Measurements from ENCODE around the gene STK11IP. TPM values are rescaled to one million over a fixed set of nuclear protein-coding genes. Genes with fewer than 3 reads are reported as not detected.

Gene STK11IP
- total RNA-seq, 2 experiments from 2014 or later = 35.3 to 40.3 TPM

DNA sequence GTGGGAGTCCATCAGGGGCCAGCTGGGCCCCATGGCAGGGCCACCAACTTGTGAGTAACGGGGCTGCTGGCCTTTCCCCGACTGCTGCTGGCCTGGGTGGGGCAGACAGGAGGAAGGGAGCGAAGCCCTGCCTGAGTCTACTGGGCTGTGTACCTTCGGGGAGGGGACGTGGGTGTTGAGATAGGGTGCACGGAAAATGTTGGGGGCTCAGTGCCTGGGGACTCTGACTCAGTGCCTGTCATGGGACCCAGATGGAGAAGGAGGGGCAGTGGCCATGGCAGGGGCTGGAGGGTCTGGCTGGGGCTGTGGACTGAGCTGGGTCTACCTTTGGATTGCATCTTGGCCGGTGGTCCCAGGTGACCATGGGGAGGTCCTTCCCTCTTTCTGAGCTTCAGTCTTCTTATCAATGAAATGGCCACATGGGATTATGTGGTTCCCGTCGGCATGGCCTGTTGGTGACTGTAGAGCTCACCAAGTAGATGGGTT, 33.8 kb downstream of the STK11IP start:
- no peak for DNase-seq
- Mint-ChIP-seq H3K36me3 (ENCODE audit: low read depth) (no peaks in the 10 kb centered on the region), H3K9me3 (no peaks in the 10 kb centered on the region), H3K27me3 (peaks cover 12% of the 10 kb centered on the region), H3K4me3 (no peak overlapping the region), H3K4me1 (peaks cover 6% of the 10 kb centered on the region), H3K27ac (no peak overlapping the region)
- ChIA-PET CTCF (interaction anchor here (2.1 to 3.0 kb wide), 3 partner anchors 11 to 21 kb away, joined by 6 to 9 read pairs (median 6); no protein-coding TSS in a partner anchor), POLR2A (no interaction called here)

DNA sequence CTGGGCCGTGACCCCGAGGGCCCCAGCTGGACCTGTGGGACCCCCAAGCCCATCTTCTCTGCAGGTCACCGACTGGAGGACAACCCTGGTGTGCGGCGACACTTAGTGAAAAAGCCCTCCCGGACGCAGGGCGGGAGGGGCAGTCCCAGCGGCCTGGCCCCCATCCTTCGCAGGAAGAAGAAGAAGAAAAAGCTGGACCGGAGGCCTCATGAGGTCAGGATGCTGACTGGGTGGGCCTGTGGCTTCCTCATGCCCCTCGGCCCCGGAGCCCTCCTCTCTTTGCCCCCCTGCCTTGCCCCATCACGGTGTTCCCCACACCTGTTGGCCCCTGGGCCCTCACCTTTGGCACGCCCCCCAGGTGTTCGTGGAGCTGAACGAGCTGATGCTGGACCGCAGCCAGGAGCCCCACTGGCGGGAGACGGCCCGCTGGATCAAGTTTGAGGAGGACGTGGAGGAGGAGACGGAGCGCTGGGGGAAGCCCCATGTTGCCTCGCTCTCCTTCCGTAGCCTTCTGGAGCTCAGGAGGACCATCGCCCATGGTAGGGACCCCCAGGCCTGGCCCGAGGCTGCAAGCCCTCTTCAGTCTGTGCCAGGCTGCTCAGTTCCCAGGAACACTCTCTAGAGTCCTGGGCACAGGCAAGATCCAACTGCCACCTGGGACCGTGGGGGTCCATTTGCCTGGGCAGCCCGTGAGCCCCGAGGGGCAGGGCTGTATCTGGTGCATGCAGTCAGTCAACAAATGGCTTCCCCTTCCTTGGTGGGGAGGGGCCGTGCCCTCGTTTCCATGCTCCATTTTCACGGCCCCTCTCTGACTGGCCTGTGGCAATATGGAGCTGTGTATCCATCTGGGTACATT, 34.5 kb downstream of the STK11IP start:
- Mint-ChIP-seq H3K27me3 (peaks cover 5% of the 10 kb centered on the region), H3K36me3 (ENCODE audit: low read depth) (no peaks in the 10 kb centered on the region), H3K9me3 (no peaks in the 10 kb centered on the region), H3K4me3 (no peak overlapping the region), H3K4me1 (no peaks in the 10 kb centered on the region), H3K27ac (no peak overlapping the region)
- no peak for DNase-seq
- POLR2A ChIA-PET = no interaction called here
- CTCF ChIA-PET = interaction anchor here (1.7 to 2.4 kb wide), 3 partner anchors 10 to 13 kb away, joined by 4 to 9 read pairs (median 6); no protein-coding TSS in a partner anchor

DNA sequence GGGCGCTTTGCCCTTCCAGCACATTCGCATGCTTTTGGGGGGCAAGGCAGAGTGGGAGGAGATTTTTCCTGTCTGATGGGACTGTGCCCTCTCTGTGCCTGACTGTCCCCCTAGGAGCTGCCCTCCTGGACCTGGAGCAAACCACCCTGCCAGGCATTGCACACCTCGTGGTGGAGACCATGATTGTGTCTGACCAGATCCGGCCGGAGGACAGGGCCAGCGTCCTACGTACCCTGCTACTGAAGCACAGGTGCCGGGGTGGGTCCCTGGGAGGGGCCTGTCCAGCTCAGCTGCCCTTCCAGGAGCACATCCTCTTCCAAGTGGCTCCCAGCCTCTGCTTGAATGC, 35.1 kb downstream of the STK11IP start:
- no peak for DNase-seq
- Mint-ChIP-seq H3K4me3 (no peak overlapping the region), H3K4me1 (no peaks in the 10 kb centered on the region), H3K27ac (no peak overlapping the region), H3K9me3 (no peaks in the 10 kb centered on the region), H3K27me3 (peaks cover 5% of the 10 kb centered on the region), H3K36me3 (ENCODE audit: low read depth) (no peaks in the 10 kb centered on the region)
- CTCF ChIA-PET = interaction anchor here (1.4 to 2.1 kb wide), 3 partner anchors 9 to 13 kb away, joined by 3 to 6 read pairs (median 4); no protein-coding TSS in a partner anchor
- POLR2A ChIA-PET = no interaction called here

DNA sequence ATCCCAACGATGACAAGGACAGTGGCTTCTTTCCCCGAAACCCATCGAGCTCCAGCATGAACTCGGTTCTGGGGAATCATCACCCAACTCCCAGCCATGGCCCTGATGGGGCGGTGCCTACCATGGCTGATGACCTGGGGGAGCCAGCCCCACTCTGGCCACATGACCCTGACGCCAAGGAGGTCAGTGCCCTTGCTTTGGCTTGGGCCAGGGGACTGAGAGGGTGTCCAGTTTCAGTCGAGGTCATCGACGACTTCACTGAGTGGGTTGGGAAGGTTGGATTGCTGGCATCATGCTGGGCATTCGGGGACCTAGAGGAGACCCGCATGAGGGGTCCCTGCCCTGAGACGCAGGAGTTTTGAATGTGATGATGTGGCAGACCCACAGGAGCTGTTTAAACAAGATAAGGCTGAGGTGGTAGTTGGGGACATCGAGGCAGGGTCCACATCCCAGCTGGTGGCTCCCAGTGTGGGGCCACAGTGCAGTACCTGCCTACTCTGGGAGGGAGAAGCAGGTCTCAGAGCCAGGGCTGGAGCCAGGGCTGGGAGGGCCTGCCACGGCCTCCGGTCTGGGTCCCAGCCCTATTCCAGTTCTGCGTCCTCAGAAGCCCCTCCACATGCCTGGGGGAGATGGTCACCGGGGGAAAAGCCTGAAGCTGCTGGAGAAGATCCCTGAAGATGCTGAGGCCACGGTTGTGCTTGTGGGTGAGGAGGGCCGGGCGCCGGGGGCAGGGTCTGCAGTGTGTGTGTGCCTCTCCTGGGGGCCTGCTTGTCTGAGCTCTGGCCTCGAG, 35.8 kb downstream of the STK11IP start:
- no peak overlapping the region for H3K27ac Mint-ChIP-seq
- no peaks in the 10 kb centered on the region for H3K9me3 Mint-ChIP-seq
- no peaks in the 10 kb centered on the region for H3K36me3 Mint-ChIP-seq (ENCODE audit: low read depth)
- CTCF ChIA-PET = interaction anchor here (1.4 to 1.7 kb wide), 2 partner anchors 8 to 10 kb away, joined by 3 to 4 read pairs; no protein-coding TSS in a partner anchor
- H3K4me3 Mint-ChIP-seq = no peak overlapping the region
- peaks cover 5% of the 10 kb centered on the region for H3K27me3 Mint-ChIP-seq
- POLR2A ChIA-PET = no interaction called here
- H3K4me1 Mint-ChIP-seq = no peaks in the 10 kb centered on the region
- no peak for DNase-seq

DNA sequence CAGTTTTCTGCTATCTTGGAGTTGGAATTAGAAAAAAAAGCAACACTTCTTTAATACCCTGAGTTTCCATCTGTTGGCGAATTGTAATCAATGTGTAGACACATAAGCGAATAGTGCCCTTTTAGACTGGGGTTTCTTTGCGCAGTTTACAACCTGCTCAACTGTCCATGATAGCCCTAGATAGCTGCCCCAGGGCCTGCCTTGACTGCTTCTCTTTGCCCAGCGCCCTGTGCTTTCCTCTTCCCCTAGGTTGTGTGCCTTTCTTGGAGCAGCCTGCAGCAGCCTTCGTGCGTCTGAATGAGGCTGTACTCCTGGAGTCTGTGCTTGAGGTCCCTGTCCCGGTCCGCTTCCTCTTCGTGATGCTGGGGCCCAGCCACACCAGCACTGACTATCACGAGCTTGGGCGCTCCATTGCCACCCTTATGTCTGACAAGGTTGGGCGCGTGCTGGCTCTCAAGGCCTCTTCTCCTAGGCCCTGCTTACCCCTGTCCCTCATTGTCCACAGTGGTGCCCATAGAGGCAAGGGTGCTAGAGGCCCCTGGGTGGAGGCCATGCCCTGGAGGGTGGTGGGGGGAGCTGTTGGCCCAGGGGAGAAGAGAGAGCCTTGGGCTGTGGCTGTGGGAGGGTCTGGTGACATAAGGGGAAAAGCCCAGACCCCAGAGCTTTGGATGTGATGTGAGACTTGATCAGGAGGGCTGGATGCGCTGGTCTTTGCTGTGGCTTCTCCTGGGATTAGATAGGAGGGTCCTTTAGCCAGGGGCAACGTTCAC, 36.7 kb downstream of the STK11IP start:
- Mint-ChIP-seq H3K4me3 (no peak overlapping the region), H3K27me3 (peaks cover under 1% of the 10 kb centered on the region), H3K36me3 (ENCODE audit: low read depth) (no peaks in the 10 kb centered on the region), H3K27ac (no peak overlapping the region), H3K4me1 (peaks cover 2% of the 10 kb centered on the region), H3K9me3 (no peaks in the 10 kb centered on the region)
- ChIA-PET CTCF (interaction anchor here (1.4 to 1.7 kb wide), 2 partner anchors 8 to 9 kb away, joined by 3 to 4 read pairs; no protein-coding TSS in a partner anchor), POLR2A (no interaction called here)
- DNase-seq = no peak

DNA sequence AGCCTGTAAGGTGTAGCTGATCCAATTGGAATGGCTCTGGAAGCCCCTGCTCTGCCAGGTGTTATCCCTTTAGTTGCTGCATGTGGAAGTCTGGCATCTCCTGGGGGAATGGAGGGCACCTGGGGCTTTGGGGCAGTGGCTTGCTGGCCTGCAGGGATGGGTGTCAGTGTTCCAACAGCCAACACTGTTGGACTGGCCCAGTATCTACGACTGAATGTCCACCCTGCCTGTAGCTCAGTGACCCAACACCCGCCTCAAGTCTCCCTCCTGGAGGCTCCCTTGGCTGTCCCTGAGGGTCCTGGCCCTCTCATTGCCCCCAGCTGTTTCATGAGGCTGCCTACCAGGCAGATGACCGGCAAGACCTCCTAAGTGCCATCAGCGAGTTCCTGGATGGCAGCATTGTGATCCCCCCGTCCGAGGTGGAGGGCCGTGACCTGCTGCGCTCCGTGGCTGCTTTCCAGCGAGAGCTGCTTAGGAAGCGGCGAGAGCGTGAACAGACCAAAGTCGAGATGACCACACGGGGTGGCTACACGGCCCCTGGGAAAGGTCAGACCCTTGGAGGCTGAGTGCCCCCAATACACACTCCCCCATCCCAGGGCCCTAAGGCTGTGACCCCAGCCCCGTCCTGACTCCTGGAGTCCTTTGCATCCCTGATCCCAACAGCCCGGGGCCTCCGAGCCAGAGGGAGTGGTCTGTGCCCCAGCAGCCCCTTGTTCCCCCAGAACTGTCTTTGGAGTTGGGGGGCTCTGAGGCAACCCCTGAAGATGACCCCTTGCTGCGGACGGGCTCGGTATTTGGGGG, 37.5 kb downstream of the STK11IP start:
- ChIA-PET CTCF (no interaction called here), POLR2A (no interaction called here)
- Mint-ChIP-seq H3K27ac (no peak overlapping the region), H3K27me3 (no peaks in the 10 kb centered on the region), H3K4me3 (no peak overlapping the region), H3K9me3 (no peaks in the 10 kb centered on the region), H3K36me3 (ENCODE audit: low read depth) (no peaks in the 10 kb centered on the region), H3K4me1 (peaks cover 2% of the 10 kb centered on the region)
- DNase-seq = no peak

DNA sequence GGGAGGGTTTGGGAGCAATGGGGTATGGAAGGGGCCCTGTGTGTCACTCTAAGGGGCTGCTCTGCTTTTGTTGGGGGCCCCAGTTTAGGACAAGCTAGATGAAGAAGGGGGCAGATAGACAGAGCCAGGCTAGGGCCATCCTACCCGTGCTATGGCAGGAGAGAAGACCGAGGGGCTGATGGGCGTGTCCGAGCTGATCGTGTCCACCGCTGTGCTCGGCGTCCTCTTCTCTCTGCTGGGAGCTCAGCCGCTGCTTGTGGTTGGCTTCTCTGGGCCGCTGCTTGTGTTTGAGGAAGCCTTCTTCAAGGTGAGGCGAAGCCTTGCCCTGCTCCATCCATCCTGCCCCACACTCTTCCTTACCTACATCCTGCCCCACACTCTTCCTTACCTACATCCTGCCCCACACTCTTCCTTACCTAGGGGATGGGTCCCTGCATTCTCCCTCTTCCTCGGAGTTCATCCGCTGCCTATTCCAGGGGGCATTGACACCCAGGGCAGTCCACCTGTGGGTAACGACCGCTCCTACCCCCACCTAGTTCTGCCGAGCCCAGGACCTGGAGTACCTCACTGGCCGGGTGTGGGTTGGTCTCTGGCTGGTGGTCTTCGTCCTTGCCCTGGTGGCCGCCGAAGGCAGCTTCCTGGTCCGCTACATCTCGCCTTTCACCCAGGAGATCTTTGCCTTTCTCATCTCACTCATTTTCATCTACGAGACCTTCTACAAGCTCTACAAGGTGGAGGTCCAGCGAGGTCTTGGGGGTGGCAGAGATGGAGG, 38.7 kb downstream of the STK11IP start:
- H3K27ac Mint-ChIP-seq = peak overlapping the region; percentile 42
- H3K4me3 Mint-ChIP-seq = no peak overlapping the region
- no peaks in the 10 kb centered on the region for H3K36me3 Mint-ChIP-seq (ENCODE audit: low read depth)
- ChIA-PET CTCF (interaction anchor here (0.9 kb wide), 1 partner anchor 8 kb away, joined by 3 read pairs; no protein-coding TSS in a partner anchor), POLR2A (no interaction called here)
- H3K9me3 Mint-ChIP-seq = no peaks in the 10 kb centered on the region
- peaks cover 2% of the 10 kb centered on the region for H3K4me1 Mint-ChIP-seq
- no peaks in the 10 kb centered on the region for H3K27me3 Mint-ChIP-seq
- no peak for DNase-seq

DNA sequence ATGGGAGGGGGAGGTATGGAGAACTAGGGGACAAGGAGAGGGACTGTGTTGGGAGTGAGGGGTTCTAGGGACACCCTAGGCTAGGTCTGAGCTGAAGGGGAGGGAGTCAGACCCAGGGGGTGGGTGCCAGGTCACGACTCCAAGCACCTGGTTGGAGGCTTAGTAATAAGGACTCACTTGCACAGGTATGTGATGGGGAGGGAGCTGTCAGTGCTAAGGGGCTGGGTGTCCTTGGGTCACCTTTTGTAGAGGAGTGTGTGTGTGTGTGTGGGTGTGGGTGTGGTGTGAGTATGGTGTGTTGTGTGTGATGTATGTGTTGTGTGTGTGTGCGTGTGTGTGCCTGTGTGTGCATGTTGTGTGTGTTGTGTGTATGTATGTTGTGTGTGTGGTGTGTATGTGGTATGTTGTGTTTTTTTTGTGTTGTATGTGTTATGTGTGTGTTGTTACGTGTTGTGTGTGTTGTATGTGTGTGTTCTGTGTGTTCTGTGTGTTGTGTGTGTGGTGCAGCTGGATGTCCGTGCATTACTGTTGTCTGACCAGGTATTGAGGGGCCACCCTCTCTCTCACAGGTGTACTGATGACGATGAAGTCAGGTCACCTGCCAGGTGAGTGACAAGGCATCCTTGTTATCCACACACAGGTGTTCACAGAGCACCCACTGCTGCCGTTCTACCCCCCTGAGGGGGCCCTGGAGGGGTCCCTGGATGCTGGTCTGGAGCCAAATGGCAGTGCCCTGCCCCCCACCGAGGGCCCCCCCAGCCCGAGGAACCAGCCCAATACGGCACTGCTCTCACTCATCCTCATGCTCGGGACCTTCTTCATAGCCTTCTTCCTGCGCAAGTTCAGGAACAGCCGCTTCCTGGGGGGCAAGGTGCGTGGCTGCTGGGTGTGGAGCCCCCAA, 39.5 kb downstream of the STK11IP start:
- Mint-ChIP-seq H3K4me3 (no peak overlapping the region), H3K27me3 (no peaks in the 10 kb centered on the region), H3K36me3 (ENCODE audit: low read depth) (no peaks in the 10 kb centered on the region), H3K9me3 (no peaks in the 10 kb centered on the region), H3K4me1 (peaks cover 2% of the 10 kb centered on the region), H3K27ac (peak overlapping the region; percentile 42)
- CTCF ChIA-PET = interaction anchor here (0.9 to 1.1 kb wide), 2 partner anchors 9 to 11 kb away, joined by 3 to 4 read pairs; no protein-coding TSS in a partner anchor
- DNase-seq = no peak
- POLR2A ChIA-PET = no interaction called here

DNA sequence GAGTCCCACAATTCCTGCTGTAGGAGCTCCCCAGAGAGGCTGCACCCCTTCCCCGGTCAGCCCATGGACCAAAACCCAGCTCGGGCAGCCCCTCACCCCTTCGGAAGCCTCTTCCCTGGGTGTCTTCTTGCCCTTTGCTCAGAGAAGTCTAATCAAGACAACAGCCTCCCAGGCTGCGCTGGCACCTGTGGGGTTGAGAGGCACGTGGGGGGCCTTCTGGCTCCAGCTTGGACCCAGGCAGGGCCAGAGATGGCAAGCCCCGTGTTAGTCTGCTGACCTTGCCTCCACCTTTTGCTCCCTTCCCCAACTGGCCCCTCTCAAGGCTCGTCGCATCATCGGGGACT, 40.2 kb downstream of the STK11IP start:
- CTCF ChIA-PET = interaction anchor here (1.1 kb wide), 1 partner anchor 12 kb away, joined by 4 read pairs; no protein-coding TSS in a partner anchor

DNA sequence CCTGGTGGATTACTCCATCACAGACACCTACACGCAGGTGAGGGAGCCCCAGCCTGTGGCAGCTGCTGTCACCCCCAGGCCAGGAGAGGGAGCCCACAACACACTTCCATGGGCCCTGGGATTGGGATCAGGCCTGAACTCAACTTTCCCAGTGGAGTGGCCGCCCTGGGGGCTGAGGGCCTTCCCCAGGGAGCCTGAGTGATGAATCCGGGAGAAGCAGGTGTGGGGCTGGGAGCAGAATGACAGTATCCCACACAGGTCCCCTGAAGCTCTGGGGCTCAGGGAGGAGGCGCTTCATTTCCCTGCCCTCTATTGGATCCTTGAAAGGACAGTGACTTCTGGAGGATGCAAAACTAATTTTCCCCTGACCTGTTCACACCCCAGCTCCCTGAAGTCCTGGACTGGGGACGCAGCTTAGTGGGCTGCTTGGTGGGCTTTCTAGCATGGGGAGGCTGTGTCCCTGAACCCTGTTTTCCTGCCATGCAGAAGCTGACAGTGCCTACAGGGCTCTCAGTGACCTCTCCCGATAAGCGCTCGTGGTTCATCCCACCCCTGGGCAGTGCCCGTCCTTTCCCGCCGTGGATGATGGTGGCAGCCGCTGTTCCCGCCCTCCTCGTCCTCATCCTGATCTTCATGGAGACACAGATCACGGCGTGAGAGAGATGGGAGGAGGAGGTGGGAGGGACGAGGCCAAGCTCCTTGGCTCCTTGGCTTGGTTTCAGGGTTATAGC, 40.7 kb downstream of the STK11IP start:
- no peaks in the 10 kb centered on the region for H3K9me3 Mint-ChIP-seq
- DNase-seq = no peak
- no peak overlapping the region for H3K4me3 Mint-ChIP-seq
- H3K27ac Mint-ChIP-seq = no peak overlapping the region
- ChIA-PET POLR2A (no interaction called here), CTCF (interaction anchor here (1.1 kb wide), 1 partner anchor 13 kb away, joined by 4 read pairs; no protein-coding TSS in a partner anchor)
- H3K27me3 Mint-ChIP-seq = peaks cover under 1% of the 10 kb centered on the region
- H3K36me3 Mint-ChIP-seq (ENCODE audit: low read depth) = no peaks in the 10 kb centered on the region
- H3K4me1 Mint-ChIP-seq = peaks cover 9% of the 10 kb centered on the region

More for the DNA sequence above, 40.2 kb downstream of the STK11IP start:
- H3K27ac Mint-ChIP-seq = no peak overlapping the region
- no peak overlapping the region for H3K4me3 Mint-ChIP-seq
- H3K27me3 Mint-ChIP-seq = no peaks in the 10 kb centered on the region
- H3K36me3 Mint-ChIP-seq (ENCODE audit: low read depth) = no peaks in the 10 kb centered on the region
- H3K4me1 Mint-ChIP-seq = peaks cover 8% of the 10 kb centered on the region
- POLR2A ChIA-PET = no interaction called here
- H3K9me3 Mint-ChIP-seq = no peaks in the 10 kb centered on the region
- DNase-seq = no peak
